Measurements from ENCODE around the gene KRT20. TPM values are rescaled to one million over a fixed set of nuclear protein-coding genes. Genes with fewer than 3 reads are reported as not detected.
A peak's percentile ranks its signal among the peaks of the same experiment; 100 is the strongest.

KRT20 gene
- total RNA-seq, 2 donors from 2014 or later: 1.8 TPM; not detected in 1

- H3K27ac ChIP-seq: no peak overlapping the region
Measured at GRCh38 chr17:40914075-40914855, 29.2 kb upstream of the KRT20 start.

DNA sequence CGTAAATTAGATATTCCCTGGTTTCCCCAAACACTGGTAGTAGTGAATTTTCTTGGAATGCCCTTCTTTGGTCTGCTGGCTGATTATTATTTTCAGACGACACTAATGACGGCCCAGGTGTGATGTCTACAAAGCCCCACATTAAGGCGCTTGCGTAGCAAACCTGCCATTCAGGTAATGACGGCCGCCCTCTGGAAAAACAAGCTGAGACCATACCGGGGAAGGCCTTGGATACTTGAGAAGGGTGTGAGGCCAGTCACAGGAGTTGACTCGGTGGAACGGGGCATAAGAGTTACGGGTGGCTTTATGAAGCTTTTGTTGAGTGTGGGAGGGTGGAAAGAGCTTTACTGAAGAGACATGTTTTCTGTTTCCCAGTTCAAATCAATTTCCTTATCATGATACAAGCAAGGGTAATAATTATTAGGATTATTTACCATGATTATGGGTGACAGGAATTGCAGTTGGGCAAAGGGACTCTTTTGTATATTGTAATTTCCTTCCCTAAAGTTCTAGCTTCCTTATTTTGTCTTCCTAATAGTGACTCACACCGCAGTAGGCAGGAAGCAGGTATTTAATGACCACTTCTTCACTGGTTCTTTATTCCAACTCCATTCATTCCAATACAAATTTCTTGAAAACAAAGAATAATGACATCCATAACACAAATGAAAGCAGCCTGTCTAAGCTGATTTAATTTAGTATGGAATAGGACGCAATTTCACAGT is 27.6 kb upstream of the KRT20 start:
- Histone ChIP-seq H3K9me3 (no peaks in the 10 kb centered on the region), H3K4me1 (ENCODE audit: control insufficient read depth in 1 of 2, low read depth in 2 of 2) (peaks cover 14 to 23% of the 10 kb centered on the region in 2 donors), H3K27ac (no peak overlapping the region), H3K36me3 (no peaks in the 10 kb centered on the region), H3K27me3 (replicated peaks; ENCODE audit: insufficient read depth) (no peaks in the 10 kb centered on the region), H3K4me3 (no peak overlapping the region)
- no peak for DNase-seq (ENCODE audit: low spot score)
- no peak for ATAC-seq (ENCODE audit: insufficient number of reproducible peaks, low FRiP score, low read depth)
- TF ChIP-seq CTCF (IDR thresholded peaks at IDR 0.05): no peak

More at GRCh38 chr17:40914075-40914855, 29.2 kb upstream of the KRT20 start:
- H3K9me3 ChIP-seq: no peaks in the 10 kb centered on the region
- no peaks in the 10 kb centered on the region for H3K27me3 ChIP-seq (replicated peaks; ENCODE audit: insufficient read depth)
- DNase-seq (ENCODE audit: low spot score) (no peak), ATAC-seq (ENCODE audit: insufficient number of reproducible peaks, low FRiP score, low read depth) (no peak)
- TF ChIP-seq CTCF (IDR thresholded peaks at IDR 0.05): no peak
- H3K4me1 ChIP-seq (ENCODE audit: control insufficient read depth in 1 of 2, low read depth in 2 of 2): peaks cover 14 to 23% of the 10 kb centered on the region in 2 donors
- no peak overlapping the region for H3K4me3 ChIP-seq
- H3K36me3 ChIP-seq: no peaks in the 10 kb centered on the region

DNA sequence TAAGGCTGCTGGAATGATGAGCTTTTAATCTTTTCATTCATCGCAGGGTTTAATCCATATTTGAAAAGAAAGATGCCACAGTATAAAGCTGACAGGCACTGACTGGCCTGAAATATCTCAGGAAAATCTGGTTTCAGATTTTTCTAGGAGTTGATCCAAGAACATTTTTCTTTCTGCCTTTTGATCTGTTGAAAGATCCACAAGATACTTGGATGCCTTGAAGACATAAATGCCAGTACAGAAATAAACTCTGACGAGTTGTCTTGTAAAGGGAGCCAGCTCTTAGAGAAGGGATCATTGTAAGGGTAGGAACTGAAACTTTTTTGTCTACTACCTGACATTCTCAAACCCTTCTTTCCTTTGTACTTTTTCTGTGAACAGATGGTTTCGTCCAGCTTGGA is 25.4 kb upstream of the KRT20 start:
- H3K27ac ChIP-seq: peak overlapping the region in 1 of 2 donors; percentile 17
- no peak for TF ChIP-seq CTCF (IDR thresholded peaks at IDR 0.05)
- ATAC-seq (ENCODE audit: insufficient number of reproducible peaks, low FRiP score, low read depth): no peak
- DNase-seq (ENCODE audit: low spot score): no peak
- no peak overlapping the region for H3K4me3 ChIP-seq
- H3K27me3 ChIP-seq (replicated peaks; ENCODE audit: insufficient read depth): no peaks in the 10 kb centered on the region
- H3K36me3 ChIP-seq: no peaks in the 10 kb centered on the region
- H3K4me1 ChIP-seq (ENCODE audit: control insufficient read depth in 1 of 2, low read depth in 2 of 2): peaks cover 14 to 17% of the 10 kb centered on the region in 2 donors
- no peaks in the 10 kb centered on the region for H3K9me3 ChIP-seq

GRCh38 chr17:40909755-40910154 is 24.7 kb upstream of the KRT20 start:
- Histone ChIP-seq H3K4me3 (no peak overlapping the region), H3K27ac (peak overlapping the region in 1 of 2 donors; percentile 17), H3K9me3 (no peaks in the 10 kb centered on the region), H3K4me1 (ENCODE audit: control insufficient read depth in 1 of 2, low read depth in 2 of 2) (peaks cover 14 to 17% of the 10 kb centered on the region in 2 donors), H3K27me3 (replicated peaks; ENCODE audit: insufficient read depth) (no peaks in the 10 kb centered on the region), H3K36me3 (no peaks in the 10 kb centered on the region)
- ATAC-seq (ENCODE audit: insufficient number of reproducible peaks, low FRiP score, low read depth) (no peak), DNase-seq (ENCODE audit: low spot score) (no peak)
- no peak for TF ChIP-seq CTCF (IDR thresholded peaks at IDR 0.05)

GRCh38 chr17:40909351-40909750 is 24.3 kb upstream of the KRT20 start:
- Histone ChIP-seq H3K9me3 (no peaks in the 10 kb centered on the region), H3K27me3 (replicated peaks; ENCODE audit: insufficient read depth) (no peaks in the 10 kb centered on the region), H3K4me1 (ENCODE audit: control insufficient read depth in 1 of 2, low read depth in 2 of 2) (peaks cover 14 to 17% of the 10 kb centered on the region in 2 donors), H3K4me3 (no peak overlapping the region), H3K36me3 (no peaks in the 10 kb centered on the region), H3K27ac (no peak overlapping the region)
- ATAC-seq (ENCODE audit: insufficient number of reproducible peaks, low FRiP score, low read depth): peak; percentile 94
- DNase-seq (ENCODE audit: low spot score): peak; percentile 55
- TF ChIP-seq CTCF (IDR thresholded peaks at IDR 0.05): peak; percentile 69

Data from thoracic aorta (tissue), 2 donors.